Astrocyte (in vitro differentiated cells and primary cell): ENCODE data around the gene CPLX1. TPM values are rescaled to one million over a fixed set of nuclear protein-coding genes. Genes with fewer than 3 reads are reported as not detected.

ENCODE experiments used
- DNase-seq: peaks from one replicate; pipeline ENCODE4 v3.0.0-alpha.2; 2010; ENCODE audit warnings: low read depth
- FAIRE-seq: peaks from 2 replicates; lab custom pipeline; 2011; peaks lifted over from hg19 to GRCh38; lab: Jason Lieb, UNC
- H2AFZ ChIP-seq: 2 replicates; pipeline ENCODE4 v1.6.0; 2012; ENCODE audit warnings: low read depth, low read length, inconsistent platforms
- H3K27ac ChIP-seq: 2 replicates; pipeline ENCODE4 v1.5.1; 2011; ENCODE audit warnings: low read depth, low read length, inconsistent platforms
- H3K27me3 ChIP-seq: 2 replicates; pipeline ENCODE4 v1.6.0; 2011; ENCODE audit warnings: low read length, inconsistent platforms; ENCODE audit not compliant: insufficient read depth
- H3K36me3 ChIP-seq: 2 replicates; pipeline ENCODE4 v1.5.1; 2011; ENCODE audit warnings: low read length, inconsistent platforms; ENCODE audit not compliant: insufficient read depth
- H3K4me1 ChIP-seq: 2 replicates; pipeline ENCODE4 v1.5.1; 2011; ENCODE audit warnings: low read length, inconsistent platforms; ENCODE audit not compliant: insufficient read depth
- H3K4me2 ChIP-seq: 2 replicates; pipeline ENCODE4 v1.6.0; 2012; ENCODE audit warnings: low read length, inconsistent platforms
- H3K4me3 ChIP-seq: 2 replicates; pipeline ENCODE4 v1.5.1; 2011; ENCODE audit warnings: low read depth, mild to moderate bottlenecking, low read length, inconsistent platforms; ENCODE audit not compliant: insufficient read depth
- H3K79me2 ChIP-seq: 2 replicates; pipeline ENCODE4 v1.6.0; 2012; ENCODE audit warnings: mild to moderate bottlenecking, low read length, inconsistent platforms; ENCODE audit not compliant: insufficient read depth
- H3K9ac ChIP-seq: 2 replicates; pipeline ENCODE4 v1.6.0; 2012; ENCODE audit warnings: mild to moderate bottlenecking, low read length, inconsistent platforms
- H3K9me3 ChIP-seq: 2 replicates; pipeline ENCODE4 v1.5.1; 2012; ENCODE audit warnings: low read depth, mild to moderate bottlenecking, low read length, inconsistent platforms; ENCODE audit not compliant: insufficient read depth
- H4K20me1 ChIP-seq: 2 replicates; pipeline ENCODE4 v1.6.0; 2012; ENCODE audit warnings: low read length, inconsistent platforms; ENCODE audit not compliant: insufficient read depth
- H3K27ac Mint-ChIP-seq: one replicate; pipeline ENCODE4 v1.8.0; 2021; ENCODE audit warnings: mild to moderate bottlenecking, mixed read lengths; ENCODE audit not compliant: unreplicated experiment
- H3K27me3 Mint-ChIP-seq: one replicate; pipeline ENCODE4 v1.8.0; 2021; ENCODE audit warnings: low read depth, mixed read lengths; ENCODE audit not compliant: unreplicated experiment
- H3K36me3 Mint-ChIP-seq: one replicate; pipeline ENCODE4 v1.8.0; 2021; ENCODE audit warnings: low read depth, mixed read lengths; ENCODE audit not compliant: unreplicated experiment
- H3K4me1 Mint-ChIP-seq: one replicate; pipeline ENCODE4 v1.8.0; 2021; ENCODE audit warnings: low read depth, mixed read lengths; ENCODE audit not compliant: unreplicated experiment
- H3K4me3 Mint-ChIP-seq: one replicate; pipeline ENCODE4 v1.8.0; 2021; ENCODE audit warnings: mild to moderate bottlenecking, moderate library complexity, mixed read lengths; ENCODE audit not compliant: unreplicated experiment
- H3K9me3 Mint-ChIP-seq: one replicate; pipeline ENCODE4 v1.8.0; 2021; ENCODE audit warnings: mild to moderate bottlenecking, mixed read lengths; ENCODE audit not compliant: unreplicated experiment
- CTCF ChIP-seq: IDR thresholded peaks from 2 replicates; pipeline ENCODE4 v1.5.1; 2011; ENCODE audit warnings: low read depth, mild to moderate bottlenecking, inconsistent platforms, low read length, moderate library complexity; ENCODE audit not compliant: insufficient read depth
- EZH2 ChIP-seq: IDR thresholded peaks from 2 replicates; pipeline ENCODE4 v1.6.1; 2012; ENCODE audit warnings: mild to moderate bottlenecking, low read length, inconsistent platforms; ENCODE audit not compliant: insufficient read depth
- total RNA-seq: library from RNA; stranded (reverse); gene quantifications from 2 replicates; pipeline ENCODE4 v1.2.1, GENCODE V29; 2021

The CPLX1 gene
- total RNA-seq, 1 donor from 2014 or later, result 1.9 TPM

DNA sequence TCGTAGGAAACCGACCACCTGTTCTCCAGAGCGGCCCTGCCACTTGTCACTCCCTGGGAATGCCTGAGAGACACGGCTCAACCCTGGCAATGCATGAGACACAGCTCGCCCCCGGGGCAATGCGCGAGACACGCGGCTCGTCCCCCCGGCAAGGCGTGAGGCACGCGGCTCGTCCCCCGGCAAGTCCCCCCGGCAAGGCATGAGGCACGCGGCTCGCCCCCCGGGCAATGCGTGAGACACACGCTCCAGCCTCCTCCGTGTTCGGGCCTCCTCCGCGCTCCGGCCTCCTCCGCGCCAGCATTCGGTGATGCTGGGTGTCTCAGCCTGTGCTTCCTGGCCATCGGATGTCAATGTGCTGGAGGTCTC lies 27.5 kb upstream of the CPLX1 start:
- H3K4me1 ChIP-seq, result no peaks in the 10 kb centered on the region
- H3K36me3 Mint-ChIP-seq, result peaks cover 32% of the 10 kb centered on the region
- no peak for DNase-seq
- H3K4me3 Mint-ChIP-seq, result no peak overlapping the region
- H3K27ac Mint-ChIP-seq, result no peak overlapping the region
- no peaks in the 10 kb centered on the region for H3K4me1 Mint-ChIP-seq
- no peaks in the 10 kb centered on the region for H3K27me3 ChIP-seq
- H3K27ac ChIP-seq, result no peak overlapping the region
- TF ChIP-seq CTCF (no peak), EZH2 (no peak)
- no peaks in the 10 kb centered on the region for H3K9me3 ChIP-seq
- no peak overlapping the region for H3K4me2 ChIP-seq
- no peak overlapping the region for H2AFZ ChIP-seq
- H3K36me3 ChIP-seq, result peaks cover 12% of the 10 kb centered on the region
- FAIRE-seq, result no peak
- peaks cover 8% of the 10 kb centered on the region for H4K20me1 ChIP-seq
- H3K27me3 Mint-ChIP-seq, result no peaks in the 10 kb centered on the region
- H3K9ac ChIP-seq, result no peak overlapping the region
- H3K79me2 ChIP-seq, result no peaks in the 10 kb centered on the region
- peaks cover 3% of the 10 kb centered on the region for H3K9me3 Mint-ChIP-seq
- H3K4me3 ChIP-seq, result no peak overlapping the region

- H3K79me2 ChIP-seq, result no peaks in the 10 kb centered on the region
- FAIRE-seq, result no peak
- H3K4me2 ChIP-seq, result no peak overlapping the region
- no peak overlapping the region for H3K27ac Mint-ChIP-seq
- H3K4me3 Mint-ChIP-seq, result no peak overlapping the region
- peaks cover 5% of the 10 kb centered on the region for H3K36me3 ChIP-seq
- H4K20me1 ChIP-seq, result peaks cover 8% of the 10 kb centered on the region
- peaks cover 21% of the 10 kb centered on the region for H3K36me3 Mint-ChIP-seq
- TF ChIP-seq CTCF, result no peak
- TF ChIP-seq EZH2, result no peak
- no peak overlapping the region for H3K4me3 ChIP-seq
- H2AFZ ChIP-seq, result no peak overlapping the region
- no peak overlapping the region for H3K27ac ChIP-seq
- DNase-seq, result no peak
- H3K9me3 Mint-ChIP-seq, result peaks cover 3% of the 10 kb centered on the region
- H3K9me3 ChIP-seq, result no peaks in the 10 kb centered on the region
- no peaks in the 10 kb centered on the region for H3K27me3 Mint-ChIP-seq
- H3K4me1 Mint-ChIP-seq, result no peaks in the 10 kb centered on the region
- no peaks in the 10 kb centered on the region for H3K4me1 ChIP-seq
- H3K27me3 ChIP-seq, result no peaks in the 10 kb centered on the region
- H3K9ac ChIP-seq, result no peak overlapping the region
These were observed 25.9 kb upstream of the CPLX1 start for GRCh38 chr4:851701-852430.

DNA sequence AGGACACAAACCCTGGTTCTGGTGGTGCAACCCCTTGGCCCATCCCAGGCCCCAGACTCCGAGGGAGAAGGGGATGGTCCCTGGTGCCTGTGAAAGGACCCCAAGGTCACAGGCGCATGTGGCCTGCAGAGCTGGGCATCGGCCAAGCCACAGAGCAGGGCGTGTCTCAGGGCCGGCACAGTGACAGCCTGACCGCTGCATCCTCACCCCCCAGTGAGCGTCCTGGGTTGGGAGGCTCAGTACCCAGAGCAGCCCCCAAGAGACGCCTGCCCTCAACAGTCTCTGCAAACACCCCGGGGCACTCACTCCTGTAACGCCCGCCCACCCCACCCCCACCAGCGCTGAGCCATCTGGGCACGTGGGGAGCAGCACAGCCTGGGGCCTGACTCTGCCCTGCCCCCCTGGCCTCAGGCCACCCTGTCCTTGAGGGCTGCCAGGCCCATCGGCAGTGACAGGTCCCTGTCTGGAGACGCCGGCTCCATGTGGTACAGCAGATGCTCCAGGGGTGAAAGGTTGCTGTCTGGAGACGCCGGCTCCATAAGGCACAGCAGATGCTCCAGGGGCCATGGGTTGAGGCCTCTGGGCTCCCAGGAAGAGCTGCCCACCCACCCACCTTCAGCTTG lies 24.5 kb upstream of the CPLX1 start:
- H4K20me1 ChIP-seq, result no peaks in the 10 kb centered on the region
- no peaks in the 10 kb centered on the region for H3K79me2 ChIP-seq
- Mint-ChIP-seq H3K27ac (no peak overlapping the region), H3K4me3 (no peak overlapping the region), H3K27me3 (no peaks in the 10 kb centered on the region), H3K9me3 (no peaks in the 10 kb centered on the region), H3K36me3 (peaks cover 18% of the 10 kb centered on the region), H3K4me1 (peaks cover 5% of the 10 kb centered on the region)
- DNase-seq, result no peak
- no peak overlapping the region for H3K4me2 ChIP-seq
- H2AFZ ChIP-seq, result no peak overlapping the region
- no peak overlapping the region for H3K4me3 ChIP-seq
- FAIRE-seq, result no peak
- H3K9me3 ChIP-seq, result no peaks in the 10 kb centered on the region
- H3K27me3 ChIP-seq, result no peaks in the 10 kb centered on the region
- H3K27ac ChIP-seq, result no peak overlapping the region
- no peak overlapping the region for H3K9ac ChIP-seq
- peaks cover 3% of the 10 kb centered on the region for H3K36me3 ChIP-seq
- TF ChIP-seq EZH2 (no peak), CTCF (no peak)
- H3K4me1 ChIP-seq, result peaks cover 4% of the 10 kb centered on the region
